Suprapubic skin (tissue), 4 donors: ENCODE data around the gene SPSB4.
"Not testable (repeated sequence)": the region's sequence is repeated elsewhere in the genome, so short reads cannot be mapped to it uniquely, and the experiment has no call there.

ENCODE experiments used
- POLR2A ChIP-seq, 2 donors: fragments of 450-650 bp; IDR thresholded peaks; one replicate each; pipeline ENCODE4 v1.6.1; 2017; ENCODE audit warnings: antibody characterized with exemption in 2 of 2, mild to moderate bottlenecking in 2 of 2, moderate library complexity in 2 of 2
- POLR2AphosphoS5 ChIP-seq, 3 donors: sonication (generic); formaldehyde crosslinking; IDR thresholded peaks; one replicate each; pipeline ENCODE4 v1.6.1; 2017; ENCODE audit warnings: antibody characterized with exemption in 3 of 3
- TF ChIP-seq, protein P1 (sequence below), 2 donors: fragments of 200-600 bp in 1 of 2; fragments of 450-650 bp in 1 of 2; sonication (generic) in 1 of 2; IDR thresholded peaks; one replicate each; pipeline ENCODE4 v1.5.1; 2016 to 2019; ENCODE audit warnings: antibody characterized with exemption in 2 of 2, mild to moderate bottlenecking in 1 of 2, moderate library complexity in 1 of 2

DNA sequence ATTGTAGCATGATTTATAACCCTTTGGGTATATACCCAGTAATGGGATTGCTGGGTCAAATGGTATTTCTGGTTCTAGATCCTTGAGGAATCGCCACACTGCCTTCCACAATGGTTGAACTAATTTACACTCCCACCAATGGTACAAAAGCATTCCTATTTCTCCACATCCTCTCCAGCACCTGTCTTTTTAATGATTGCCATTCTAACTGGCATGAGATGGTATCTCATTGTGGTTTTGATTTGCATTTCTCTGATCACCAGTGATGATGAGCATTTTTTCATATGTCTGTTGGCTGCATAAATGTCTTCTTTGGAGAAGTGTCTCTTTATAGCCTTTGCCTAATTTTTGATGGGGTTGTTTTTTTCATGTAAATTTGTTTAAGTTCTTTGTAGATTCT, 66.8 kb downstream of the SPSB4 start:
- TF ChIP-seq, protein P1, sequence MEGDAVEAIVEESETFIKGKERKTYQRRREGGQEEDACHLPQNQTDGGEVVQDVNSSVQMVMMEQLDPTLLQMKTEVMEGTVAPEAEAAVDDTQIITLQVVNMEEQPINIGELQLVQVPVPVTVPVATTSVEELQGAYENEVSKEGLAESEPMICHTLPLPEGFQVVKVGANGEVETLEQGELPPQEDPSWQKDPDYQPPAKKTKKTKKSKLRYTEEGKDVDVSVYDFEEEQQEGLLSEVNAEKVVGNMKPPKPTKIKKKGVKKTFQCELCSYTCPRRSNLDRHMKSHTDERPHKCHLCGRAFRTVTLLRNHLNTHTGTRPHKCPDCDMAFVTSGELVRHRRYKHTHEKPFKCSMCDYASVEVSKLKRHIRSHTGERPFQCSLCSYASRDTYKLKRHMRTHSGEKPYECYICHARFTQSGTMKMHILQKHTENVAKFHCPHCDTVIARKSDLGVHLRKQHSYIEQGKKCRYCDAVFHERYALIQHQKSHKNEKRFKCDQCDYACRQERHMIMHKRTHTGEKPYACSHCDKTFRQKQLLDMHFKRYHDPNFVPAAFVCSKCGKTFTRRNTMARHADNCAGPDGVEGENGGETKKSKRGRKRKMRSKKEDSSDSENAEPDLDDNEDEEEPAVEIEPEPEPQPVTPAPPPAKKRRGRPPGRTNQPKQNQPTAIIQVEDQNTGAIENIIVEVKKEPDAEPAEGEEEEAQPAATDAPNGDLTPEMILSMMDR (IDR thresholded peaks at IDR 0.05): not testable (repeated sequence)
- TF ChIP-seq POLR2AphosphoS5, POLR2A (IDR thresholded peaks at IDR 0.05): not testable (repeated sequence)
